Thymus (tissue), 11 donors: Measurements from ENCODE around the gene KRCC1. TPM values are rescaled to one million over a fixed set of nuclear protein-coding genes. Genes with fewer than 3 reads are reported as not detected.
"Not testable (repeated sequence)": the region's sequence is repeated elsewhere in the genome, so short reads cannot be mapped to it uniquely, and the experiment has no call there.

Experiments used
- DNase-seq, 9 donors: peaks; one replicate each; pipeline ENCODE4 v3.0.0-alpha.2; 2013; ENCODE audit warnings: low spot score in 9 of 9, low read depth in 6 of 9, missing footprints in 1 of 9
- H3K27ac ChIP-seq, 2 donors: one replicate each; pipeline ENCODE4 v1.5.1; 2013; ENCODE audit warnings: control low read depth in 1 of 2, low read depth in 1 of 2, low read length in 1 of 2, mild to moderate bottlenecking in 1 of 2, moderate library complexity in 1 of 2
- H3K27me3 ChIP-seq, 2 donors: one replicate each; pipeline ENCODE4 v1.5.1; 2013; ENCODE audit warnings: low read length in 1 of 2; ENCODE audit not compliant: control insufficient read depth in 2 of 2, insufficient read depth in 1 of 2
- H3K36me3 ChIP-seq, 2 donors: one replicate each; pipeline ENCODE4 v1.5.1; 2013; ENCODE audit warnings: low read length in 1 of 2, mild to moderate bottlenecking in 1 of 2, moderate library complexity in 1 of 2; ENCODE audit not compliant: control insufficient read depth in 2 of 2, insufficient read depth in 2 of 2
- H3K4me1 ChIP-seq, 2 donors: one replicate each; pipeline ENCODE4 v1.5.1; 2013; ENCODE audit warnings: low read length in 2 of 2; ENCODE audit not compliant: control insufficient read depth in 2 of 2, insufficient read depth in 2 of 2
- H3K4me3 ChIP-seq, 2 donors: one replicate each; pipeline ENCODE4 v1.5.1; 2013; ENCODE audit warnings: low read length in 2 of 2, control low read depth in 1 of 2, mild to moderate bottlenecking in 1 of 2
- H3K9me3 ChIP-seq, 2 donors: one replicate each; pipeline ENCODE4 v1.5.1; 2013; ENCODE audit warnings: low read length in 1 of 2, mild to moderate bottlenecking in 1 of 2; ENCODE audit not compliant: control insufficient read depth in 2 of 2, insufficient read depth in 1 of 2
- WGBS: extraction: QIAGEN DNeasy Blood & Tissue Kit; methylation state at CpG from one replicate; pipeline ENCODE4 v1.1.7; 2013; 5-methylcytosine and 5-hydroxymethylcytosine counted together
- polyA plus RNA-seq: library from polyadenylated mRNA; stranded (reverse); fragments of 200-250 nt; gene quantifications from one replicate; pipeline ENCODE4 v1.2.3, GENCODE V29; 2013
- total RNA-seq: library from RNA; stranded (reverse); fragments of 120-200 nt; gene quantifications from one replicate; pipeline ENCODE4 v1.2.4, GENCODE V29; 2013
- donor health status: healthy.

Gene KRCC1
- total and polyA plus RNA-seq, 2 donors: 42.3 to 57.2 TPM

DNA sequence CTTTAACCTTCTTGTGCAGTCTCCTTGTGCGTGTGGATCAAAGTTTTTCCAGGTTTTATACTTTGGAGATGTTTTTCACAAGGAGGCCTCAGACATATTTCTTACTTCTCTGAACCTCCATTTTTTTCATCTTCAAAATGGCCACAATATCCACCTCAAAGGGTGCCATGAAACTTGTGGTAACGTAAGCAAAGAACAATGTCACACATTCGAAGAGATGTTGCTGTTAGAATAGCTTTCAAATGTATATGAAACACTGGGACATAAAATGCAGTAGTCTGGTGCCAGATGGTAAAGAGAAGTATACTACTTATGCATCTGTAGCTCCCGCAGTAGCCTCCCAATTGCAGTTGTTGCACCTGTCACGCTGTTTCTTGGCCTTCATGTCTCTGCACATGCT, 2.6 kb upstream of the KRCC1 start:
- Histone ChIP-seq H3K27me3 (no peaks in the 10 kb centered on the region), H3K4me1 (peaks cover 36 to 39% of the 10 kb centered on the region in 2 donors), H3K4me3 (no peak overlapping the region), H3K9me3 (no peaks in the 10 kb centered on the region), H3K27ac (peak overlapping the region in 1 of 2 donors; percentile 78), H3K36me3 (no peaks in the 10 kb centered on the region)
- DNase-seq: peak in 8 of 9 donors; percentile 48 to 88 (median 65)
- 12% methylated on average over 5 of the region's 5 CpGs for WGBS

DNA sequence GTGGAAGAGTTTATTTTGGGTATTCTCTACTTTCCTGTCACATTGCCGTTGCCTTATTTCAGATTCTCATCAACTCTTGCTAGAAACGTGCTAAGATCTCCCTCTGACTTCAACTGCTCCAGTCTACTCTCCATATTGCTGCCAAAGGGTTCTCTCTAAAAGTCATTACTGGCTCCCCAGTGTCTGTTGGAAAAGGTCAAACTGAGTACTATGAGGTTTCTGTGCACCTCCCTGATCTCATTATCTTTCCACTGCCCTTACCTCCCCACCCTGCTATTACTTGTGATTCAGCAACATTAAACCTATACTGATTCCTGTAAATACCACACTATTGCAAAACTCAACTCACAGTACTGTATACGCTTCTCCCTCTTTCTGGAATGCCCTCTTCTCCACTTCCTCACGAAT, 1.9 kb upstream of the KRCC1 start:
- WGBS: 84% methylated on average over 4 of the region's 4 CpGs
- DNase-seq: no peak
- H3K27me3 ChIP-seq: no peaks in the 10 kb centered on the region
- no peaks in the 10 kb centered on the region for H3K9me3 ChIP-seq
- H3K36me3 ChIP-seq: no peaks in the 10 kb centered on the region
- no peak overlapping the region for H3K27ac ChIP-seq
- no peak overlapping the region for H3K4me3 ChIP-seq
- peaks cover 36 to 39% of the 10 kb centered on the region in 2 donors for H3K4me1 ChIP-seq

DNA sequence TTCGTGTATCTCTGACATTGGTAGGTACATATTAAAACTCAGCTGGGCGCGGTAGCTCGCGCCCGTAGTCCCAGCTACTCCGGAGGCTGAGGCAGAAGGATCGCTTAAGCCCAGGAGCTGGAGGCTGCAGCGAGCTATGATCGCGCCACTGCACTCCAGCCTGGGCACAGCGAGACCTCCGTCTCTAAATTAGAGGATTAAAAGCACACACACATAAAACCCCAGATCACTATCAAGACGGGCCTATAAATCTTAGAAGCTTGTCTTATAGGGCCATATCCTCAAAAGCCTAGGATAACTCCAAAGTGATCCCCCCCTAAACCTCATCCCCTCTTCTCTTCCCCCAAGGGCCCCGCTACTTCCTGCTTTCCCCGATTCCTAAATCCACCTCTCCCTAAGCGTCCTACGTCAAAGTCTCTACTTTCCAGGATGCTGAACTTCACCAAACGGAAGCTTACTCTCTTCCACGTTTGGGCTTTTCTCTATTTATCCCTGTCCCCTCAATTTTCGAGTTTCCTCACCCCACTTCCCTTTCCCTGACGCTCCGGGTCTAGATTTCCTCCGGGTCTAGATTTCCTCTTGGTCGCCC, 707 bp downstream of the KRCC1 start:
- H3K36me3 ChIP-seq: peaks cover 0 to 2% of the 10 kb centered on the region in 2 donors
- peak overlapping the region; percentile 81 to 91 for H3K4me3 ChIP-seq
- no peaks in the 10 kb centered on the region for H3K9me3 ChIP-seq
- H3K4me1 ChIP-seq: peaks cover 34 to 37% of the 10 kb centered on the region in 2 donors
- no peaks in the 10 kb centered on the region for H3K27me3 ChIP-seq
- WGBS: 30% methylated on average over 25 of the region's 25 CpGs
- peak in 2 of 9 donors; percentile 9 to 17 for DNase-seq
- H3K27ac ChIP-seq: peak overlapping the region; percentile 87 to 95

DNA sequence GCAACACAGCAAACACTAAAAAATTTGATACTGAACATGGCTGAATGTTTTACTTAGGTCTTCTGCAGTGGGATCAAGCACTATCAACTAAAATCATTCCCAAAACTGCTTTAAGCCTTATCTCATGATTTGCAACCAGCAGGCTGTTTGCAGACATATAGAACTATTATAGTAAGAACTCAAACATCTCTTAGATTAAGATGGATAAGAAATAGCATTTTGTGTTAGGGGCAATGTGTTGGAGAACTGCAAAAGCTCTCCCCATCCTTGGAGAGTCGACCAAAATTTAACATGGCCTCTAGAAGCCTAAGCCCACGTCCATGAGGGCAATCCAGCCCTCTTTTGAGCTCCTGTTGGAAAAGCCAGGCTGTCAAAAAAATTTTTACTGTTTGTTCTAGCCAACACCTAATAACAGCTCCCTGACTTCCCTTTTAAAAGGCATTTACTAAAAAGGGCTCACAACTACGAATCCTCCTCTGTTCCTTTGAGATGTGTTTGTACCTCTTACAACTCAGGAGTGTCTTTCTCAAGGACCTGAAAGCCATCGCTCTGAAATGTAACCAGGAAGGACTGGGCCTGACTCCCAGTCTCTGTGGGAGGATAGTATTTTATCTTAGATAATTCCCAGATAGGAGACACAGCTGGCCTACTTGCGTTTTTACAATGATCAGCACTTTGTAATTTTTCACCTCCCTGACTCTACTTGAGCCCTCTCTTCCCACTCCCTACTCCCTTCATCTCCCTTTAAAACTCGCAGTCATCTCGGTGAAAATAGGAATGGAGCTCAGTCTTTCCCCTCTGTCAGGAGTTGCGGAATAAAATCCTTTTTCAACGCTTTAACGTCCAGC, 1.4 kb downstream of the KRCC1 start:
- peak in 1 of 9 donors; percentile 7 for DNase-seq
- Histone ChIP-seq H3K4me3 (peak overlapping the region; percentile 81 to 91), H3K27ac (no peak overlapping the region), H3K27me3 (no peaks in the 10 kb centered on the region), H3K4me1 (peaks cover 30 to 34% of the 10 kb centered on the region in 2 donors), H3K9me3 (no peaks in the 10 kb centered on the region), H3K36me3 (peaks cover 0 to 2% of the 10 kb centered on the region in 2 donors)
- WGBS: 78% methylated on average over 10 of the region's 10 CpGs

DNA sequence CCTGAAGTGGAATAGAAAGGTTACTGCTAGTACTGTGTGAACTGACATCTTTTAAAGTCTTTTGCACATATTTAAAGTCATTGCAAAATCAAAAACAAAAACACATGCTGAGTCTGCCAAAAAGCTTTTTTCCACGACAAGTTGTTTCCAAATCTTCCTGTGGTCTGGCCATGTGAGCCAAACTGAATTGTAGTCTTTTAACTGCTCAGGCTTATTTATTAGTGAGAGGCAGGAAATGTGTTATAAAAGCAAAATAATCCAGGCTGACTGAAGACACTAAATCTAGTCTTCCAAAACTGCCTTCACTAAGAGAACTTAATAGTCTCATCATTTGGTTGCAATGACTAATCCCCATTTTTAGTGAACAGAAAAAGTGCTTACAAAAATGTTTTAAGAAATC, 2.3 kb downstream of the KRCC1 start:
- DNase-seq: no peak
- Histone ChIP-seq H3K4me3 (no peak overlapping the region), H3K36me3 (peaks cover 0 to 2% of the 10 kb centered on the region in 2 donors), H3K4me1 (peaks cover 22 to 25% of the 10 kb centered on the region in 2 donors), H3K27ac (no peak overlapping the region), H3K27me3 (no peaks in the 10 kb centered on the region), H3K9me3 (no peaks in the 10 kb centered on the region)
- 35% methylated on average over 1 of the region's 1 CpG for WGBS

DNA sequence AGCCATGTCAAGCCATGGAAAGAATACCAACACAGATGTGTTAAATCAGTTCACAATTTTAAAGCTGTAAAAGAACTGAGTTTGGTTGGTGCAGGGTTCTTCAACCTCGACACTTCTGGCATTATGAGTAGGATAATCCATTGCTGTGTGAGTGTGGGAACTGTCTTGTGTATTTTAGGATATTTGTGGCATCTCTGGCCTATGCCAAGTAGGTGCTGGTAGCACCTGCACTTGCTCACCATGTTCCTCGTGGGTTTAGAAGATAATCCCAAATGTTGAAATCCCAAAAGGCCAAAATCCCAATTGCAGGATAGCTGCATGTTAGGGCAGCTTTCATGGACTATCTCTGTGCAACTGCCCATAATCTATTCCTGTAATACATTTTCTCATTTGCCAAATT, 3.8 kb downstream of the KRCC1 start:
- DNase-seq: no peak
- Histone ChIP-seq H3K27ac (no peak overlapping the region), H3K27me3 (no peaks in the 10 kb centered on the region), H3K36me3 (peaks cover 0 to 2% of the 10 kb centered on the region in 2 donors), H3K9me3 (no peaks in the 10 kb centered on the region), H3K4me3 (no peak overlapping the region), H3K4me1 (peaks cover 17% of the 10 kb centered on the region in 2 donors)
- 96% methylated on average over 2 of the region's 2 CpGs for WGBS

DNA sequence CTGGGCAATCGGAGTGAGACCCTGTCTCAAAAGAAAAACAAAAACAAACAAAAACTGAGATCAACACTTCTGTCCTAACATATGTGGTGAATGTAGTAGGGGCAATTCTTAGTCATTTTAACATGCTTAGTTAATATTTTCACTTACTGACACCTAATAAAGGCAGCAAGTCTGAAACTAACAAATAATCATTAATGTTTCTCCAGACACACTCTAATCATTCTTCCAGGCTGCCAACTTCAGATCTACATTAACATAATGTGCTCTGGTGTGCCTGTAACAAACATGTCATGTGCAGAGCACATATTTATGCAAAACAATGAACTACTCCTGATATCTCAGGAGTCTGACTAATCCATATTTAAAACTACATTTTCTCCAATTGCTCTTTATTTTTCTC, 6.0 kb downstream of the KRCC1 start:
- WGBS: 100% methylated on average over 1 of the region's 1 CpG
- Histone ChIP-seq H3K27me3 (no peaks in the 10 kb centered on the region), H3K4me1 (peaks cover 7 to 9% of the 10 kb centered on the region in 2 donors), H3K4me3 (no peak overlapping the region), H3K9me3 (no peaks in the 10 kb centered on the region), H3K27ac (no peak overlapping the region), H3K36me3 (peaks cover 0 to 2% of the 10 kb centered on the region in 2 donors)
- no peak for DNase-seq

DNA sequence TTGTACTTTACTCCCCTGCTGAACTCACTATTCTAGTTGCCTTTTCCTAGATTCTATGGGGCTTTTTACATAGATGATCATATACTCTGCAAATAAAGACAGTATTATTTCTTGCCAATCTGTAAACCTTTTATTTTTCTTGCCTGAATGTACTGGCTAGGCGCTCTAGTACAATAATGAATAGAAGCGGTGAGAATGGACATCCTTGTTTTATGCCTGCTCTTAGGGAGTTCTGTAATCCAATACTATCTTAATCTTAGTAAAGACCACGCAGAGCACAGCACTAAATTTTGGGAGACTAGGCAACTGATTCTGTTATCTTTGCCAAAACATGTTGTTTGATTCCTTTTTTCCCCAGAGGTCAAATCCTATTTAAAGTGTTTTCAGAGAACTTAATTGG, 7.0 kb downstream of the KRCC1 start:
- Histone ChIP-seq H3K4me1 (no peaks in the 10 kb centered on the region), H3K9me3 (no peaks in the 10 kb centered on the region), H3K27me3 (no peaks in the 10 kb centered on the region), H3K27ac (no peak overlapping the region), H3K4me3 (no peak overlapping the region), H3K36me3 (peaks cover 0 to 2% of the 10 kb centered on the region in 2 donors)
- 97% methylated on average over 3 of the region's 3 CpGs for WGBS
- no peak for DNase-seq

DNA sequence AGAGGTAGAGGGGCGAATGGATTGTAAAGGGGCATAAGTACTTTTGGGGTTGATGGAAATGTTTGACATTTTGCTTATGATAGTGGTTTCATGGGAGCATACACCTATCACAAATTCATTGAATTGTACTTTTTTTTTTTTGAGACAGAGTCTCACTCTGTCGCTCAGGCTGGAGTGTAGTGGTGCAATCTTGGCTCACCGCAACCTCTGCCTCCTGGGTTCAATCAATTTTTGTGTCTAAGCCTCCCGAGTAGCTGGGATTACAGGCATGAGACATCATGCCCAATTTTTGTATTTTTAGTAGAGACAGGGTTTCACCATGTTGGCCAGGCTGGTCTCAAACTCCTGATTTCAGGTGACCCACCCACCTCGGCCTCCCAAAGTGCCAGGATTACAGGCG, 10.0 kb downstream of the KRCC1 start:
- H3K27me3 ChIP-seq, H3K27ac ChIP-seq, DNase-seq, H3K4me3 ChIP-seq, H3K4me1 ChIP-seq, H3K9me3 ChIP-seq, H3K36me3 ChIP-seq: not testable (repeated sequence)
- WGBS: 97% methylated on average over 6 of the region's 6 CpGs
